ENCODE results near the gene PXYLP1.

PXYLP1 gene

DNA sequence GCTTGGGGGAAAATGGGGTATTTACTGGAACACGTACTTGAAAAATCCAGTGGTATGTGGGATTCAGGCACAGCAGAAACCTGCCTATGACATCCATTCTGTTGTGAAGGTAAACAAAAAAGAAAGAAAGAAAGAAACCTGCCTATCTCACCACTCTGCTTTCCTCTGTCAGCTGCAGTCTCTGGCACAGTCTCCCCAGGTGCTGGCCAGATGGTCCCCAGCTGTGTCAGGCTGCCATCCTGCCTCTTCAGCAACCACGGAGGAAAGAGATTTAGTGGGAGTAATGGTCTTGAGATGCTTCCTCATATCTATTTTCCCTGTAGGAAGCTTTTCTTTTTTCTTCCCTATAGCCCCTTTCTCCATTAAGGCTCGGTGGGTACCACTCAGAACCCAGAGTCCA lies 2.5 kb upstream of the PXYLP1 start:
- no peak for DNase-seq

DNA sequence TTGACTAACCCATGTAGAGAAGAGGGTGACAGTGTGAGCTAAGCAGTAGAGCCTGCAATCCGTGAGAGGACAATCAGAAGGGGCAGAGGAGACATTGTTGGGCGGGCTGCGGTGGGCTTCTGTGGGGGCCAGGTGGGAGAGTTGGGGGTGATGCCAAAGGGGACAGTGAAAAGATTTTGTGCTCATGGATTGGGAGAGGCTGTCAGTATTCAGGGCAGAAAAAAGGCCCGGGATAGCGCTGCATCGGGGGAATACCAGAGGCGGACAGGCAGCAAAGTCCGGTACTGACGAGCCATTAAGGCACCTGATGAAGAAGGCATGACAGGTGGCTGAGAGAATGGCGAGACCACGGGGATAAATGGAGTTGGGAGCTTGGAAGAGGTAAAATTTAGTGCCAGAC lies 1.3 kb upstream of the PXYLP1 start:
- no peak for DNase-seq

DNA sequence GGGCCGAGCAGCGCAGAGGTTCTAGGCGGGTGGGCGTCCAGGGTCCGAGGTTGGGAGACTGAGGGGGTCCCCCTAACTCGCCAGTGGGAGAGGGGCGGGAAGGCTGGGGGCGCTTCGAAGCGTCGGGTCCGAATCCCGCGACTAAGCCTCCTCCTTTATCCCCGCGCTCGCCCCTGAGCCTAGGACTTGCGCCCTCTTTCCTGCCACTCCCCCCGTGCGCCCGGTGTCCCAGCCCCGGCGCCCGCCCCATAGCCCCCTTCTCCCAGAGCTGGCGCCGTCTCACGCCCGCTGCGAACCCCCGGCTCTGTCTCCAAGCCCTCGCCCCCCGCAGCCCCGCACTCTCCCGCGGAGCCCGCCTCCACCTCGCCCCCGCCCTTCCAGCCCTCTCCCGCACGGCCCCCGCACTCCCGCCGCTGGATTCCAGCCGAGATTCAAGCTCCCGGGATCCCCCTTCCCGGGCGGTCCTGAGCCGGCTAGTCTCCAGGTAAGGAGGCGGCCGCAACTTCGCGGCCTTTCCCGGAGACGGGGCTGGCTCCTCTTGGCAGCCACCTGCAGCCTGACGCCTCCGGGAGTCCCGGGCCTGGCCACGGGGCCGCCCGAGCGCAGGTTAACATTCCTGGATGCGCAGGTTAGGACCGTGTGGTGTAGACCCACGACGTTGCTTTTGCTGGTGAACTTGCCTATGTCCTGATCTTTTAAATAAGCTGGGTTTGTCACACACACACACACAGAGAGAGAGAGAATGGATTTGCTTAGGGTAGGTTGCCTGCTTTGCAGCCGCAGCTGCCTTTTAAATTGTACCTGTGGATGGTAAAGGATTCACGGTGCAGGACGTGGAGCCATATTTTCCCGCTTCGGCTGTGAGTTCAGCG lies 563 bp downstream of the PXYLP1 start:
- DNase-seq, result peak; percentile 17

DNA sequence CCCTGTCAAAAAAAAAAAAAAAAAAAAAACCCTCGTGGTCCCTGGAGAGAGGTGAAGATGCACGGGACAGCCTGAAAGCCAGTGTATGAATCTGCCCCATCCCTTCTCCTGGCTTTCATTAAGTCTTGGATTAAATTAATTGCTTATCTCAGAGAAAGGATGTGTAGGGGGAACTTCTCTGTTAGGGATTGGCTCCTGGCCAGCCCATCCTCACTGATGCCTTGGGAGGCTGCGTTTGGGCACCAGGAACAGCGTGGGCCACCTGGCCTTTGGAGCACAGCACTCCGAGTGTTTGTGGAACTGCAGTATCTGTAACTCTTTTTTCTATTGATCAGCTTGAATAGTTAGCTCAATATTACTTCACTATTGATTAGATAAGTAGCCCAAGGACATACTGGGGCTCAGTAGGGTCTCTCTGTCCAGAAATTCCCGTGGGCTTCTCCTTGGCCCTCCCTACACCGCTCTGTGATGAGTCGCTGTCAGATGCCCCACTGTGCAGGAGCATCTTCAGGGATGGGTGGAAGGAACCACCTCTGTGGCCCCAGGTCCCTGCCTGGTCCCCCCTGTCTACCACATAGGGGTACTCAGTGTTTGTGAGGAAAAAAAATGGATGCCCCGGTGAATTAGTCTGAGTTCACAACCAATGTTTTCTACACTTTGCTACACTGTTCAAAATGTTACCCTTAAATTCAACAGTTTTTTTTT lies 2.0 kb downstream of the PXYLP1 start:
- DNase-seq, result no peak

DNA sequence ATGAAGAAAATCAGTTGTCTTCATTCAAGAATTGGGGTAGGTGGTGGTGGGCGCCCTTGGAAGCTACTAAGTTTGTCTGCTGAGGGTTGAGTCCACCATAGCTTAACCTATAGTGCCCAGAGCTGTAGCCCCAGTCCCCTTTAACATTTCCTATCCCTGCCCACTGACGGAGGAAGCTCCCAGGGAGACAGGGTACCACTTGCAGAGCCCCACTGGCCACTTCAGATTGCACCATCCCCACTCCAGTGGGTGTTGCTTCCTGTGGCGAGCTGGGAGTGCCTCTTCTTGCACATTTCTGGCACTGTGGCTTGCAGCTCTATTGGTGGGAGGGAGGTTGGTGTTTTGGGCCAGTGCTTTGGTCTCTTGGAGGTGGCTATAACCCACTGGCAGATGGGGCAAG lies 2.7 kb downstream of the PXYLP1 start:
- DNase-seq, result no peak

DNA sequence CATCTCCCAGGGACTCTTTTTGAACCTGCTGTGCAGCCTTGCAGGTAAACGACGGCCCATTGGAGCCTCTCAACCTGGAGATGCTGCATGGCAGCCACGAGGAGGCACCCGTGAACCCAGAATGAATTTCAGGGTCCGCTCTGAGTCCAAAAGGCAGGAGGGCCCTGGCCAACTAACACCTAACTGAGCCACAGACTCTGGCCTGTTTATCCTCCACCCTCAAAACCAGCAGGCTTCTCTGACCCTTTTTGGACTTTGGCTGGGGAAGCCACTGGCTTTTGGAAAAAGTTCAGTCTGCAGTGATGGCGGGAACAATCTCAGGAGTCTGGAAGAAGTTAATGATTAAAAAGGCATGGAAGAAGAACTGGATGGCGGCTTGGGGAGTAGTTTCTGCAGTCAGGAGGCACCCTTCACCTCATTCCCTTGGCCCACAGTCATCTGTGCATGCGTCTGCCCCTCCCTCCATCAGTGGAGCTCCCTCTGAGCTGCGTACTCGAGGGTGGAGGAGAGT lies 4.1 kb downstream of the PXYLP1 start:
- DNase-seq, result no peak

DNA sequence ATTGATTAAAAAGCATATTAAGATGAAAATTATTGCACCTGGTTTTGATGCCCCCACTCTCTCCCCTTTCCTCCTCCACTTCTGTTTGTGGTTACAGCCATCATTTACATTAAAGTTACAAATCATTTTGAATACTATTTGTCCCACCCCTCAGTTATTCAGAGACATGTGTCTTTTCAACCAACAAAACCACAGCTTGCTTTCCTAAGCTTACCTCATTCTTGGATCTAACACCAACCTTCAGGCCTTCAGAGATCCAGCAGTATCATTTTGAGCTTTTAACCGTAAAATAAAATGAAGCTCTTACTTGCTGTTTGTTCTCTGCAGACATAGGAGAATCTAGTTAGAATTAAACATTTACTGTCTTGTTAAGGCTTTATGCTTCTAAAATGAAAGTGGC lies 4.7 kb downstream of the PXYLP1 start:
- no peak for DNase-seq

DNA sequence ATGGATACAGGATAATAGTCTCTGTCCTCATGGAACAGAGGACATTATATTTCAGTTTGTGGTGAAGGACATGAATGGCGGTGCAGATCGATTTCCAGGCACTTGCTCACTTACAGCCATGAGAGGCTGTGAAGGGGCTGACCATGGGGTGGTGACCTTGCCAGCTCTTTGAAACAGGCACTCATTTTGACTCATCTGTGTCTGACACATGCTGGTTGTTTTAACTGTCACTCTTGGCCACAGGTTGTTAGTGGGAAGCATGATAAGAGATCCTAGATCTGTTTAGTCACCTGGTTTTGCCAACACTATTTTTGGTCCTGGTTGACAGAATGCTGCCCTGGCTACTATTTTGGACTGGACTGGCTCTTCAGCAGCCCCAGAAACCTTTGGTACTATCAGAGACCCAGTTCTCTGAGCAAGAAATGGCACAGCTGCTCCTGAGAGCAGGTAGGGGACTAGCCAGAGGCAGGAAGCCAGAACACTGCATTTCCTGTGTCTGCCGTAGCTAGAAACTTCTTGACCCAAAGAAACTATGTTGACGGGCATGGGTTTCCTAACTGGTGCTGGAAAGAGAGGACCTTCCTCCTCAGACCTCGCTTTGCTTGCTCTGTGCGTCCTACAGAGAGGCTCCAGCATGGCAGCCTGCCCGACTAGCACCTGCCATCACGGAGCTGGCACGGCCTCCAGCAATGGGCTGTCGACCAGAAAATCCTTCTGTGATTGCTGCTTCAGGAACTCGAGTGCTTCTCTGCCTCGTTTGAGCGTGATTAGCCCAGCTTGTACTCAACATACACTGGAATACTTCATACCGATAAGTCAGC lies 6.3 kb downstream of the PXYLP1 start:
- DNase-seq, result peak; percentile 94

DNA sequence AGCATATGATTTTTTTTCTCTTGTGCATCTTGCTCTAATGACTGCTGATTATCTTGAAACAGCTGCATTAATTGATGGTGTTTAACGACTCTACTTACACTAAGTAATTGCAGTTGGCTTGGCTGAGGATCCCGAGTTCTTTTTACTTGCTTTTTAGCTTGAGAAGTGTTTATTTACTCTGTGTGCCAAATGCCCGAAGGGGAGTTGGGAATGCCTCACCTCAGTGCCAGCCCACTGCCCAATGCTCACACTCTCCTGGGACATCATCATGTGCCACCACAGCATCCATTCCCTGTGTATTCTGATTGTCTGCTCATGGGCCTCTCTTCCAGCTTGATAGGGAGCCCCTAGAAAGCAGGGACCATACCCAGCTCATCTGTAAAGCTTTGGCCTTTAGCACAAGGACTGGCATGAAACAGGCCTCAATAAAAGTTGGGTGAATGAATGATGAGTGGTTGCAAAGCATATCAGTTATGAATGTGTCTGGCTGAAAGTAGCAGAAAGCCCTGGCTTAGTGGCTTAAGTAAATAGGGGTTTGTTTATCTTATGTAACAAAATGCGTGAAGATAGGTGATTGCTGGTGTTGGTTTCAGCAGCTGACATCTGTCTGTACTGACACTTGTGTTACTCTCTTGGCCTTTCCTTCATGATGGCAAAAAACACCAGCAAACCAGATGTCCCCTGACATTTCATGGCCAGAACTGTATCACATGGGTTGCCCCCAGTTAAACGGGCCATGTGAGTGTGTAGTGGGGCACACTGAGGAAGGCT lies 8.1 kb downstream of the PXYLP1 start:
- peak; percentile 82 for DNase-seq

DNA sequence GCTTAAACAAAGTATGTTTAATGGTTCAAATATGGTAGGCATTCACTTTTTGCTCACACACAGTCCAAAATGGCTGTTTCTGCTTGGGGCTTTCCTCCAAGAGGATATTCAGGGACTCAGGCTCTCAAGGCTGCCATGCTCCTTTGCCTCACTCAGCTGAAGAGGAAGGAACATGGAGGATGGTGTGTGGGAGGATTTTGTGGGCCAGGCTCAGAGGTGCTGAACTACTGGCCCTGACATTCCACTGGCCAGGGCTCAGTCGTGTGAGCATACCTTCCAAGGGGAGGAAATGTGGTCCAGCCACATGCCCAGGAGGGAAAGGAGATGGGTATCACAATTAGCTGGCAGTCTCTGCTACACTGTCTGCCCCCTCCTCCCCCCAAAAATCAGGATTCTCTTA lies 8.7 kb downstream of the PXYLP1 start:
- no peak for DNase-seq

DNA sequence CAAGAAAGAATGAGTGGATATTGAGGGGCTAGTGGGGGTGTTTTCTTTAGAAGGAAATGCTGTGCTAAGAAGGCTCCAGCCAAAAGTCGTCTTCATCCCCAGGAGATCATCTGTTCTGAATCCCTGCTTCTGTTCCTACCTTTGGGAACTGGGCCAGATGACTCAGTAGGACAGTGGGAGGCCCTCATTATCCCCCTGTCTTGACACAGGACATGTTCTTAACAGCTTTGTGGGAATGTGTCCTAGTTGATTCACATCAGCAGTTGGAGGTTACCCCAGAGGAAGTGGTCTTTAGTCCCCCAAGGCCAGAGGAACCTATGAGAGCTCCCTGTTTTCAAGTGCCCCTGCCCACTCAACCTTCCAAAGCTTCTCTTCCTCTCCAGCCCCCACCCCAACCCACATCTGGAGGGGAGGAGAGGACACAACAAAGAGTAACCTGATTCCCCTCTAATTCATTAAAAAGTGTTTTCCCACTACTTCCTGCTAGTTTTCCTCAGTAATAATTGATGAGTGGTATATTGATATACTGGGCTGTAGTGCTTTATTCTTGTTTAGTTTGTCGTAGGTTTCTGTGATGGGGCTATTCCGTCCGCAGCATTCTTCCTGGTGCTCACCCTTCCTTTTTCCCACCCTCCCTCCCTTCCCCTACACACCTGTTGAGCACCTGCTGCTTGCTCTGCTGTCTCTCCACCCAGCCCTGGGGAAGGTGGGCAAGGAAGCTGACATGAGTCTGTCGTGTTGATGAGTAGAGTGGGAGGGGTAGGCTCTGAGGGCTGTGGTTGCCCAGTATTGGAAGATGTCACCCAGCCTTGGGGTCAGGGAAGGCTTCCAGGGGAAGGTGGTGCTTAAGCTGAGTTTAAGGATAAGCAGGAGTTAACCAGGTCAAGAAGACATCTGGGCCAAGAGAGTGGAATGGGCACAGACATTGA lies 9.3 kb downstream of the PXYLP1 start:
- no peak for DNase-seq

DNA sequence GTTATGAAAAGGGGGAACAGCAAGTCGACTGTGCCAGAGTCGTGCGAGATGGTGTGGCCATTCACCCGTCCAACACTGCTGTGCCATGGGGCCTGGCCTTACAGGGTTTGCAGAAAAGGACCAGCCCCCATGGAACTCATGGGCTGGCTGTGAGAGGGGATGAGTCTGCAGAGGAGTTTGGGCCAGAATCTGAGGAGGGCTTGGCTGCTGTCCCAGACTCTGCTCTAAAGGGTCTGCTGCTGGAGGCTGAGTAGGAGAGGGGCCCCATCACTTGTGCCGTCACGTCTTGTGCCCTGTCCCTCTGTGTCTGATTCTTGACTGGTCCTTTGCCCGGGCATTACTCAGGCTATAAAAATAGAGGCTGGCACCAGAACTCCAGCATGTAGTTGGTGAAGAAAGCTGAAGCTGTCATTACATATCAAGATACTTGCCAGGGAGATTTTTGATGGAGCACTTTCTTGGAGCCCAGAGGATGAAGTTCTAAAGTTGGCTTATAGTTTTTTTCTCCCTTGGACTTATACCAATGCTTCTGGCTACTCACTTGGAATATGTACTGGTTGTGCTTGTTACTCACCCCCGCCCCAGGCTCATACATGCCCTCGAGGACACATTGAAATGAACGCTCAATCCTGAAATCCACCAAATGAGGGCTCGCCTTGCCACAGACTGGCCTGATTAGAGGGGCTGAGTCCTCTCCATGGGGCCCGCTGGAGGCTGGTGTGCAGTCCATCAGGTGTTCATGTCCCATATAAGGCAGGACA lies 10.2 kb downstream of the PXYLP1 start:
- DNase-seq, result no peak

DNA sequence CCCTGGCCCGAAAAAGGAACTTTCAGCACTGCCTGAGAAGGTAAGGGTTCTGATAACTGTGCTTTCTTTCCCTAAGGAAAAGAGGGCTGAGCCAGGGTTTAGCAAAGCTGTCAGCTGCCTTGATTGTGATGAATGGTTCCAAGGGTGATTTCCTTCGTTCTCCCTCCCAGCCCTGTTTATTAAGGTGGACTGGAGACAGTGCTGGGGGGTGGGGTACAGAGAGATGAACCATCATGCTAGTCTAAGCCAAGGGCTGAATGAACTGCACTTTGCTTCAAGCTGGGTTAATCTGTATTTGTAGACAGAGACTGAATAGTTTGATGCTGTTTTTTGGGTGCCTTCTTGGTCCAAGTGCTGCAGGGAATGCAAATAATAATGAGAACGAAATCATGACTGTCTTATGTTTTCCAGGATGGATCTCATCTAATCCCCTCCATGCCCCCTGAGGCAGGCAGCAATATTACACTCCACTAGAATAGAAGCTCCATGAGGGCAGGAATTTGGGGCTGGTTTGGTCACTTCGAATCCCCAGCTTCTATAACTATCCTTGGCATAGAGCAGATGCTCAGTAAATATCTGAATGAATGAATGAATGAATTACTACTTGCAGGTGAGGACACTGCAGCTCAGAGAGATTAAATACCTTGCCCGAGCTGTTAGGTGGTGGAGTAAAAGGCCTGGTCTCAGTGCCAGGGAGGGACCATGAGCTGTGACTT lies 10.9 kb downstream of the PXYLP1 start:
- no peak for DNase-seq

DNA sequence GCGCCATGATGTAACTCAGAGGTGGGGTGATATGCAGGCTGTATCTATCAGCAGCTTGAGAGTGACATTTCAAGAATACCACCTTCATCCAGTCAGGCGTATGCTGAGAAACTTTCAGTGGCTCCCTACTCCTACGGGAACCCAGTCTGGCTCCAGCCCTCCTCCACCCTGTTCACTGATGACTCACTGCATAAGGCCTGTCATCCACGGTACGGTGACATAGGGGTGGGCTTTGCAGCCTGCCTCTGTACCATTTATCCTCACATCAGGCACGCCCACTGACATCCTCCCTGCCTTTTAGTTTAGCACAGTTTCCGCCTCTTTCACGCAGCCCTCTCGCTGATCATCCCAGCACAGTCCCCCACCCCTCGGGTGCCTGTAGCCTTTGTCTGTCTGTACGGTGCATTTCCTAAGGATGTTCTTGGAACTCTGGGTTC lies 11.7 kb downstream of the PXYLP1 start:
- no peak for DNase-seq

DNA sequence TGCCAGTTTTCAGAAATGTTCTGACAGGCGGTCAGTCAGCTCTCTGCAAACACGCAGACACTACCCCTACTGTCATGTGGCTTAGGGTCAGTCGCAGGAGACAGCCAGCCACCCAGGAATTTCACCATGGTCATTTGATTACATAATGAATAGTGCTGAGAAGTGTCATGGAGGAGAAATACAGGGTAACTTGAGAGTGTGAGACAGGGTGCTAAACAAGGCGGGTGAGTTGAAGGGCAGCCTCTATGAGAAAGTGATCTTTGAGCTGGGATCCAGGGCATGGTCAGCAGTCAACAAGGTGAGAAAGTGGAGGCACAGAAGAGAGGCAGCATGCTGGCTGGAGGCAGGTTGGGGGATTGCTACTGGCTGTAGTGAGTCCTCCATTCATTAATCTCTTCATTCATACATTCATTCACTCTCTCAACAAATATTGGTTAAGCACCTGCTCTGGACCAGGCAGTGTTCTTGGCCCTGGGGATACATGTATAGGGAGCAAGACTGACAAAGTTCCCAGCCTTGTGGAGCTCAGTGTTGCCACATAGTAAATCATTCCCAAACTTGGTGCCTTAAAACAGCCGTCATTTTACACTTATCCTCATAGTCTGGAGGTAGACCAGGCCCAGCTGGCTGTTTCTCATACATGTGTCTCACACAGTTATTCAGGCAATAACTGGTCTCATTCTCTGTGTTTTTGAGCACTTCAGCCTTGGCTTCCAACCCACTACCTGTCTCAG lies 14.8 kb downstream of the PXYLP1 start:
- DNase-seq, result no peak

DNA sequence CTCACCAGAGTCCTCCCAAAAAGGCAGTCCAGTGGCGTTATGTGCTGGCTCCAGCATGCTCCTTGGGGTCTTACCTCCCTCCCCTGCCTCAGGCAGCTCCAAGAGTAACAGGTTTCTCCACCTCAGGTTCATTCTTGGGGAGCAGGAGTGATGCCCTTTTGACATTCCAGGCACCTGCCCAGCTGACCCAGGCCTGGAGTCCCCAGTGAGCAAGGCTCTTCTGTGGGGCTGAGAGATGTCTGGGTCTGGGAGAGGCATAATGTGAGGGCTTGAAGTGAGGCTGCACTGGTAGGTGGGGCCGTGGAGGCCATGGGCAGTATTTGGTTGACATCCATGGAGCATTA lies 15.3 kb downstream of the PXYLP1 start:
- no peak for DNase-seq

DNA sequence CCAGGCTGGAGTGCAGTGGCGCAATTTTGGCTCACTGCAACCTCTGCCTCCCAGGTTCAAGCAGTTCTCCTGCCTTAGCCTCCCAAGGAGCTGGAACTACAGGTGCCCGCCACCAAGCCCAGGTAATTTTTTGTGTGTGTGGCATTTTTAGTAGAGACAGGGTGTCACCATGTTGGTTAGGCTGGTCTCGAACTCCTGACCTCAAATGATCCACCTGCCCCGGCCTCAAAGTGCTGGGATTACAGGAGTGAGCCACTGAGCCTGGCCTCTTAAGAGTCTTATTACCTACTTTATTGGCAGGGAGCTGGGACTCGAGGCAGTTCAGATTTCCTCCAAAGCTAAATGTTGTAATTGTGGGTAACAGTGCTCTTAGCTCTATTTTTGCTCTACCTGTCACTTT lies 16.4 kb downstream of the PXYLP1 start:
- no peak for DNase-seq

DNA sequence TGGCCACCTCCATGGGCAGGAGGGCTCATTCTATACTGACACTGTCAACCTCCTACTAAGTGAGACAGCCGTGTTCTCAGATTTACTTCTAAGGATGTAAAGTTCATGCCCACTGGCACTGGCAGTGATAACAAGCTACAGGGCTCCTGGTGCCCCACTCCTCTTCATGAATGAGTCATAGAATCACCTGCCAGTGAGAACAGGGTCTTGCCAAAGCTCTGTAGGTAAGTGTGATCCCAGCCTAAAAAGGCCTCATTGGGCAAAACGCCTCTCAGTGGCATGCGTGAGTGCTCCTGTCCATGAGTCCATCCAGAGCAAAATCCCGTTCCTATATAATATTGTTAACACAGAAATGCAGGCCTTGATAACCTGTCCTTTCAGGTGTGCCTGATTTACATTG lies 17.4 kb downstream of the PXYLP1 start:
- no peak for DNase-seq

DNA sequence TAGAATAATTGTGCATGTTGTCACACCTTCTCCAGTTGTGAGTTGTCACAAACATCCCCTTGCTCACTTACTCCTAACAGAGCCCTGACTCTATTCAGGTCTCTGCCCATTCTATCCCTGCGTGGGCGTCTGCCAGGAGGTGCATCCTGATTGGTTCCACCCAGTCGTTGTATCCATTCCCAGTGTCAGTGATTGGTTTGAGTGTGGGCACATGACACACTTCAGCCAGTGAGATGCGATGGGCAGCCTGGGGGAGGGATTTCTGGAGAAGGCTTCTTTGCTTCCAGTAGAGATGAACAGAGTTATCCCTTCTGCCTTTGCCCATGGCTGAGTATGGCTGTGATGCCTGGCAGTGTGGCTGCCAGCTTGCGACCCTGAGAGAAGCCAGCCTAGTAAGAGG lies 18.7 kb downstream of the PXYLP1 start:
- DNase-seq, result no peak

All from DMS79 (cell line).